HL-60/S4 (cell line): ENCODE data around the gene ARMC9.

ENCODE experiments used
- in situ Hi-C: fragments of 300-500 bp; cut with MboI; formaldehyde crosslinking; loops from 2 replicates; pipeline ENCODE4 v1.14.3; 2022; ENCODE audit warnings: low sequenced_read_pairs

The ARMC9 gene

GRCh38 chr2:231394211-231395141 lies 196.0 kb downstream of the ARMC9 start:
- in situ Hi-C loops, result no loop called here

- in situ Hi-C loops, result no loop called here
Measured at GRCh38 chr2:231395188-231396057, 197.0 kb downstream of the ARMC9 start, which contains the start of gene B3GNT7. B3GNT7 (plus strand) TSS chr2:231395710; CDS start chr2:231395804, 94 bp downstream.

GRCh38 chr2:231396058-231396821 lies 197.8 kb downstream of the ARMC9 start:
- in situ Hi-C loops, result no loop called here

DNA sequence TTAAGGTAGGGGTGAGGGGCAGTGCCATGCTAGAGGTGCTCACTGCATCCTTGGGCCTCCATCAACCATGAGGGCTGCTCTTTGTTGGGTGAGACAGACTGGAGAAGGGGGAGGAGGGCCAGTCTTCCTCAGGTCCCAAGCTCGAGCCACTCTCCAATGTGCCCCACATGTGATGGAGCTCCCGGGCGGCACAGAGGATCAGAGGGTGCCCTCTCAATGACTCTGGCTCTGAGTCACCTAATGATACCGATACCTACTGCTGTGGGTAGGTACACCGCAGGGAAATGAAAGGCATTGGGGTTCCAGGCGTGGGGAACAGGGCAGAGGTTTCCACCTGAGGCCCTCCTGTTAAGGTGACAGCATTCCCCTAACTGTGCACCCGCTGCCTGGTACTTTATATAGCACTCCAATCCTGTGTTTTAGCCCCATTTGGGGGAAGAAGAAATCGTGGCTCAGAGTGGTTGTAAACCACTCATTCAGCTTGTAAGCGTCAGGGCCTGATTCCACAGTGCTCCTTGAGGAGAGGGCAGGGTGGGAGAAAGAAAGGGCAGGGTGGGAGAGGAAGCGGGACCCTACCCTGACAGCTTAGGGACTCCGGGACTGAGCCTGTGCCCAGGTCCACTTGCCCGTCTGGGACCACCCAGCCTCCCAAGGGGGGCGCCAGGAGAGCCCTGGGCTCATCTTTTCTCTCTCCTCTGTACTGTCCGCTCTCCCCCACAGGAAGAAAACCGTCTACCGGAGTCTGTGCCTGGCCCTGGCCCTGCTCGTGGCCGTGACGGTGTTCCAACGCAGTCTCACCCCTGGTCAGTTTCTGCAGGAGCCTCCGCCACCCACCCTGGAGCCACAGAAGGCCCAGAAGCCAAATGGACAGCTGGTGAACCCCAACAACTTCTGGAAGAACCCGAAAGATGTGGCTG lies 198.8 kb downstream of the ARMC9 start:
- in situ Hi-C loops, result no loop called here

DNA sequence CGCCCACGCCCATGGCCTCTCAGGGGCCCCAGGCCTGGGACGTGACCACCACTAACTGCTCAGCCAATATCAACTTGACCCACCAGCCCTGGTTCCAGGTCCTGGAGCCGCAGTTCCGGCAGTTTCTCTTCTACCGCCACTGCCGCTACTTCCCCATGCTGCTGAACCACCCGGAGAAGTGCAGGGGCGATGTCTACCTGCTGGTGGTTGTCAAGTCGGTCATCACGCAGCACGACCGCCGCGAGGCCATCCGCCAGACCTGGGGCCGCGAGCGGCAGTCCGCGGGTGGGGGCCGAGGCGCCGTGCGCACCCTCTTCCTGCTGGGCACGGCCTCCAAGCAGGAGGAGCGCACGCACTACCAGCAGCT lies 199.5 kb downstream of the ARMC9 start:
- in situ Hi-C loops, result no loop called here

DNA sequence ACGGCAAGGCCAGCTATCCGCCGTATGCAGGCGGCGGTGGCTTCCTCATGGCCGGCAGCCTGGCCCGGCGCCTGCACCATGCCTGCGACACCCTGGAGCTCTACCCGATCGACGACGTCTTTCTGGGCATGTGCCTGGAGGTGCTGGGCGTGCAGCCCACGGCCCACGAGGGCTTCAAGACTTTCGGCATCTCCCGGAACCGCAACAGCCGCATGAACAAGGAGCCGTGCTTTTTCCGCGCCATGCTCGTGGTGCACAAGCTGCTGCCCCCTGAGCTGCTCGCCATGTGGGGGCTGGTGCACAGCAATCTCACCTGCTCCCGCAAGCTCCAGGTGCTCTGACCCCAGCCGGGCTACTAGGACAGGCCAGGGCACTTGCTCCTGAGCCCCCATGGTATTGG lies 200.2 kb downstream of the ARMC9 start:
- in situ Hi-C loops, result no loop called here

DNA sequence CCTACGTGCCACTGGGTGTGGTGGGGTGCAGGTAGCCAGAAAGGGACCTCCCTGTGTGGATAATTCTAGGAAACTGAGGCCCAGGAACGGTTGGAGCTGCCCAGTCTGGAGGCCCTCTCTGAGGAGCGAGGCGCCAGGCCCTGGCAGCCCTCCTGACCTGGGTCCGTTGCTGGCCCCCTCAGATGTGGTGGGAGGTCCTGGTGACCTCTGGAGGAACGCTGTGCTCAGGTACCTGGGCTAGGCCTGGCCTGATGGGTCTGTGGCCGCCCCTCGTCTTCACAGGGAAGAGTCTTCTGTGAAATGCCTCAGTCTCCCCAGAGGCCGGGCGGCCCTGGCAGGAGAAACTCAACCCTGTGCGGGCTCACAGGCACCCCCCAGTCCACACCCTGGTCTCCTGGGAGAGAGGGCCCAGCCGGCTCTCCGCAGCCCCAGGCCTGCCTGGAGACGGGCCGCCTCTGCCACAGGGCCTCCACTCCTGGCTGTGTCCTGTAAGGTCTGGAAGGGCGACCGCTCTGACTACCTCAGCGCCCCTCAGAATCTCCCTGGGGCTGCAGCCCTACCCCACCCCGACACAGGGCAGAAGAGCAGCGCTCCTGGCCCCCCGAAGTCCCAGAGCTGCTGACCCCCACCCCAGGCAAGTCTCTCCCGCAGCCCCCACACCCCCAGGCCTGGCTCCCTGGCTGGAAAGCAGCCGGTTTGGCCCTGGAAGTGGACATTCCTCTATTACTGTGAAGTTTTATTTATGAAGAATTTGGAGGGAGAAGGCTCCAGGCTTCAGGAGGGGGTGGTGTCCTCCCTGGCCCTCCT lies 200.8 kb downstream of the ARMC9 start:
- in situ Hi-C loops, result no loop called here

DNA sequence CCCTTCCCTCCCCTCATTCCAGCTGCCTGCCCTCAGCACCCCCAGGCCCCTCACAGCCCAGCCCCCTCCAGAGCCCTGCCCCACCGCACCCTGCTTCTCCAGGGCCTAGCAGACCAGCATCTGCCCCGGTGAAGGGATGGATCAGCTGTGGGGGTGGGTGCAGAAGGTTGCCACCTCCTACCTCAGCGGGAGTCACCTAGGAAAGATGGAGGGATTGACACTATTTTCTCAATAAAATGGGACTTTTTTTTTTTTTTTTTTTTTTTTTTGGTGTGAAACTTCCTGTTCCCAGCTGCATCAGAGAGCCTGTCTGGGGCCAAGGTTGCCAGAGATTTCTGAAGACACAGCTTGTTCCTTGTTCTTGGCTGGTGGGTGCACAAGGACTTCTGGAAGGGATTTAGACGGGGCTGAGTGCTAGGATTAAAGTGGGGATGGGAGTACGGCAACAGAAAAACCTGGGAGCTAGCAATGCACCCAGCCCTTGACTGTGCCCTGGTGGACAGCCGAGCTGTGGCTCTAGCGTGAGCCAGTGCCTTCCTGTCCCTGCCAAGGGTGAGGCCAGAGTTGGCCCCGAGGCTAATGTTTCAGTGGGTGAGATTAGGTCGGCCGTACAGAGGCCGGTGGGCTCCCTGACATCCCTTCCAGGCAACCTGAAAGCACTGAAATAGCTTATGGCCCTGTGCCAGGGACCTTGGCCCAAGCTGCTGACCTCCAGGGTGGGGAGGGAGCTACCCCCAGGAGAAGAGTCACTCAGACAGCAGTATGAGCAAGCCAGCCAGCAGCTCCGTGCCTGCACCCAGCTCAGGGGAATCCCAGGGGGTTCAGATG lies 201.6 kb downstream of the ARMC9 start:
- in situ Hi-C loops, result loop anchor here (5.0 to 25.0 kb wide), 3 partner anchors 105 to 563 kb away; no protein-coding TSS in a partner anchor

GRCh38 chr2:231400681-231401080 lies 202.2 kb downstream of the ARMC9 start:
- in situ Hi-C loops, result loop anchor here (5.0 to 25.0 kb wide), 3 partner anchors 106 to 563 kb away; no protein-coding TSS in a partner anchor

GRCh38 chr2:231401101-231401500 lies 202.7 kb downstream of the ARMC9 start:
- in situ Hi-C loops, result loop anchor here (5.0 to 25.0 kb wide), 3 partner anchors 106 to 564 kb away; no protein-coding TSS in a partner anchor

- in situ Hi-C loops, result loop anchor here (5.0 to 25.0 kb wide), 3 partner anchors 109 to 566 kb away; no protein-coding TSS in a partner anchor
Measured at GRCh38 chr2:231403421-231404182, 205.2 kb downstream of the ARMC9 start.

DNA sequence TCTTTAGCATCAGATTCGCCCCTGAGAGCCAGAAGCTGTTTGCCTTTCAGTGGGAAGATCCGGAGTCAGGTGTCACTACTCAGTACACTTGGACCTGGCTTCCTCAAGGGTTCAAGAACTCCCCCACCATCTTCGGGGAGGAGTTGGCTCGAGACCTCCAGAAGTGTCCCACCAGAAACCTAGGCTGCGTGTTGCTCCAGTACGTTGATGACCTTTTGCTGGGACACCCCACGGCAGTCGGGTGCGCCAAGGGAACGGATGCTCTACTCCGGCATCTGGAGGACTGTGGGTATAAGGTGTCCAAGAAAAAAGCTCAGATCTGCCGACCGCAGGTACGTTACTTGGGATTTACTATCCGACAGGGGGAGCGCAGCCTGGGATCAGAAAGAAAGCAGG lies 205.8 kb downstream of the ARMC9 start:
- in situ Hi-C loops, result loop anchor here (5.0 to 25.0 kb wide), 3 partner anchors 109 to 567 kb away; no protein-coding TSS in a partner anchor

DNA sequence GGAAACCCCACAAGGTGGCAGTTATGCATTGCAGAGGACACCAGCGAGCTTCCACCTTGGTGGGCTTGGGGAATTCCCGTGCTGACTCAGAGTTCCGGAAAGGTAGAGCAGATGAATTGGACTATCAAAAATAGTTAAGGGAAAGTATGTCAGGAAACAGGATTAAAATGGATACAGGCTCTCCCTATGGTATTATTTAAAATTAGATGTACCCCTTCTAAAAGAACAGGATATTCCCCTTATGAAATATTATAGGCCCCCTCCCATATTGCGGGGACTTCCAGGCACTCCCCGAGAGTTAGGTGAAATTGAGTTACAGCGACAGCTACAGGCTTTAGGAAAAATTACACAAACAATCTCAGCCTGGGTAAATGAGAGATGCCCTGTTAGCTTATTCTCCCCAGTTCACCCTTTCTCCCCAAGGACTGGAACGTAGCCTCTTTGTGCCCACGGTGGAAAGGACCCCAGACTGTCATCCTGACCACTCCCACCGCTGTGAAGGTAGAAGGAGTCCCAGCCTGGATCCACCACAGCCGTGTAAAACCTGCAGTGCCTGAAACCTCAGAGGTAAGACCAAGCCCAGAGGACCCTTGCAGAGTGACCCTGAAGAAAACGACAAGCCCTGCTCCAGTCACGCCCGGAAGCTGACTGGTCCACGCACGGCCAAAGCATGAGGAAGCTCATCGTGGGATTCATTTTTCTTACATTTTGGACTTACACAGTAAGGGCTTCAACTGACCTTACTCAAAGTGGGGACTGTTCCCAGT lies 207.4 kb downstream of the ARMC9 start:
- in situ Hi-C loops, result loop anchor here (10.0 to 25.0 kb wide), 2 partner anchors 111 to 568 kb away; no protein-coding TSS in a partner anchor

GRCh38 chr2:231407686-231408085 lies 209.3 kb downstream of the ARMC9 start:
- in situ Hi-C loops, result loop anchor here (10.0 to 25.0 kb wide), 2 partner anchors 113 to 570 kb away; no protein-coding TSS in a partner anchor

GRCh38 chr2:231408304-231408703 lies 209.9 kb downstream of the ARMC9 start:
- in situ Hi-C loops, result loop anchor here (10.0 to 25.0 kb wide), 2 partner anchors 114 to 571 kb away; no protein-coding TSS in a partner anchor

GRCh38 chr2:231409776-231410175 lies 211.3 kb downstream of the ARMC9 start:
- in situ Hi-C loops, result loop anchor here (10.0 to 25.0 kb wide), 2 partner anchors 115 to 572 kb away; no protein-coding TSS in a partner anchor
